HG03108 (cell line): Measurements from ENCODE around the gene PIK3R5.
"Not testable (repeated sequence)": the region's sequence is repeated elsewhere in the genome, so short reads cannot be mapped to it uniquely, and the experiment has no call there.

Experiments
- ATAC-seq: cut with Tn5 transposase; IDR thresholded peaks from one replicate; pipeline ENCODE4 v1.9.1; 2021; ENCODE audit warnings: moderate library complexity; ENCODE audit not compliant: unreplicated experiment

The PIK3R5 gene

DNA sequence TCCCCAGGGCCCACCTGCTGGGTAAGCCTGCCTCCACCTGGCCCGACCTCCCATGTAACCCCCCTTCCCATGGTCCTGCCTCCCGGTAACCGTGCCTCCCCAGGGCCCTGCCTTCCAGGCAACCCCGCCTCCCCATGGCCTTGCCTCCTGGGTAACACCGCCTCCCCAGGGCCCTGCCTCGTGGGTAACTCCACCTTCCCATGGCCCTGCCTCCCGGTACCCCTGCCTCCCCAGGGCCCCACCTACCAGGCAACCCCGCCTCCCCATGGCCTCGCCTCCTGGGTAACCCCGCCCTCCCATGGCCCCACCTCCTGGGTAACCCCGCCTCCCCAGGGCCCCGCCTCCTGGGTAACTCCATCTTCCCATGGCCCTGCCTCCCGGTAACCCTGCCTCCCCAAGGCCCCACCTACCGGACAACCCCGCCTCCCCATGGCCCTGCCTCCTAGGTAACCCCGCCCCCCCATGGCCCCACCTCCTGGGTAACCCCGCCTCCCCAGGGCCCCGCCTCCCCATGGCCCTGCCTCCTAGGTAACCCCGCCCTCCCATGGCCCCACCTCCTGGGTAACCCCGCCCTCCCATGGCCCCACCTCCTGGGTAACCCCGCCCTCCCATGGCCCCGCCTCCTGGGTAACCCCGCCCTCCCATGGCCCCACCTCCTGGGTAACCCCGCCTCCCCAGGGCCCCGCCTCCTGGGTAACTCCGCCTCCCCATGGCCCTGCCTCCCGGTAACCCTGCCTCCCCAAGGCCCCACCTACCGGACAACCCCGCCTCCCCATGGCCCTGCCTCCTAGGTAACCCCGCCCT, 80.1 kb downstream of the PIK3R5 start:
- not testable (repeated sequence) for ATAC-seq

DNA sequence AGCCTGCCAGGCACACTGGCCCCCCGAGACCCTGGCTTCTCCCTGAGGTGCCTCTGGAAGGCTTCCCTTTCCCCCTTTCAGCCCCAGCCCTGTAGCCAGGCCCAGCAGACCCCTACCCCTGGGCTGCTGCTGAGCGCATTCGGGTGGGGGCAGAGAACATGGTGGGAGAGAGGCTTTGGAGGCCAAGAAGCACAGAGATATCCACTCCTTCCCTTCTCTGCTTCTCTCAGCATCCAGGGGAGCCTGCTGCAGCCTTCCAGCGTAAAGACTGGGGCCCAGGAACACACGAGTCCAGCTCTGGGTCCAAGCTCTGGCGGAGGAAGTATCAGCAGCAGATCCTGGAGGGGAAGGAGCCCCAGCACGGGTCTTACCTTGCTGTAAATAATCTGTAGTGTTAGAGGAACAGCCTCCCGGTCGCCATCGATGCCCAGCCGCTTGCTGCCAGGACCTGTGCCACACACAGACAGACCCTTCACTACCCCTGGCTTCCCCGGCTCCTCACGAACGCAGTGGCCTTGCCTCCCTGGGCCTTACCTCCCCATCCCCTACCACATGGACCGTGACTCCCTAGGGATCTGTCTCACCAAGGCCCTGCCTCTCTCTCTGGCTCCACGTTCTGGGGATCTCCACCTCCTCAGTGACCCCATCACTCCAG, 81.0 kb downstream of the PIK3R5 start:
- ATAC-seq, result no peak

DNA sequence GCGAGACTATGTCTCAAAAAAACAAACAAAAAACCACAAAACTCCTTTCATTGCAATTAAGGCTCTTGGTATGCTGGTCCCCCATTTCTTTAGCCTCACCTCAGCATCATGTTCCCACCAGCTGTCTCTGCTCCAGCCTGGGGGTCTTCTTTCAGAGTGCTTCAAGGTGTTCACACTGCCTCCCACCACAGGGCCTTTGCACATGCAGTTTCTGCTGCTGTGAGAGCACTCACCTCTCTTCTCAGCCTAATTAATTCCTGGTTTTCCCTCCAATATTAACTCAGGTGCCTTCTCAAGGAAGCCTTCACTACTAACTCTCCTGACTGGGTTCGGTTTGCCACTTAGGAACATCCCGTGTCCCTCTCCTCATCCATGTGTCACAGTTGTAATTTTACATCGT, 82.2 kb downstream of the PIK3R5 start:
- ATAC-seq, result no peak

DNA sequence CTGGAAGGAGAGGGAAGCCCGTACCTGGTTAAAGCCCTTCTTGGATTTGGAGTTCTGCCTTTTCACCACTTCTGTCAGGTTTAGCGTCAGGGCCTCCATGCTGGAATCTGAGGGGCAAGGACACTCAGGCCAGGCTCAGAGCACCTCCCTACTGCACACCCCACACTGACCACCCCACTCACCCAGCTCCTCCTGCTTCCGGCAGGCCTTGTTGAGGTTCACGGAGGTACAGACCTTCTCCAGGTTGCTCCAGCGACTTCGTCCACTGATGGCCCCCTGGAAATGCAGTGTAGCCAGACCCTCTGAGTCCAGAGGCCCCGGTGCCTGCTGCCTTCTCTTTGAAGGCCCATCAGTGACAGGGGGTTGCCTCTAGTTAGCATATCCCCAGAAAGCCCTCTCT, 83.9 kb downstream of the PIK3R5 start:
- ATAC-seq, result no peak

DNA sequence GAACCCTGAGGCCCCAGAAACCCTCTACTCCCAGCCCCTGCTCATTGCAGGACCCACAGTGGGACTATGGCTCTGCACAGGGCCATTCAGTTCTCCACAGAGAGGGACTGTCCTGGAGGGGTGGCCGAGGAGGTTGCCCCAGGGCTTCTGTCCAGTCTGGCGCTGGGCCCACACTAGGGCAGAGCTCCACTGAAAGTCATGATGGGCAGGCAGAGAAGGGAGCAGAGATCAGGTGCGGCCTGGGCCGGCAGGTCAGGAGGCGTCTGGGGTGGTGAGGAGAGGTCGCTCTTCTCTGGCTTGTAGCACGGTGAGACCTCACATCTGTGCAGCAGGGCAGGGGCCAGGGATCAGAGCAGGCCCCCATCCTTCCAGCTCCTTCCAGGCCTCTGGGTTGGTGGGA, 85.0 kb downstream of the PIK3R5 start:
- ATAC-seq, result no peak

DNA sequence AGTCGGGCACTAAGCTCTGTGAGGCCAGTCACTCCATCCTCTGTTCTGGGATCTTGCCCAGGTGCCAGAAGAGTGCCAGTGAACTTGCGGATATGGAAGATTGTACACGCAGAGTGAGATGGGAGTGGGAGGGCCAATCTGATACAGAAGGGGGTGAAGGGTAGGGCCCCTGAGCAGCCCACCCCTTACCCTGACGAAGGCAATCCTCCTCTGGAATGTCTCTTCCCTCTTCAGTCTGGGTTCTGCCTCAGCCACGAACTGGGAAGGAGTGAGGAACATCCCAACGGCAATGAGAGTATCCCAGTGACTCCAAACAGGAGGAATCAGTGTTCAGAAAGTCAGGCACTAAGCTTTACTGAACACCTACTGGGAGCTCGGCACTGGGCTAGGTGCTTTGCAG, 86.1 kb downstream of the PIK3R5 start:
- no peak for ATAC-seq

DNA sequence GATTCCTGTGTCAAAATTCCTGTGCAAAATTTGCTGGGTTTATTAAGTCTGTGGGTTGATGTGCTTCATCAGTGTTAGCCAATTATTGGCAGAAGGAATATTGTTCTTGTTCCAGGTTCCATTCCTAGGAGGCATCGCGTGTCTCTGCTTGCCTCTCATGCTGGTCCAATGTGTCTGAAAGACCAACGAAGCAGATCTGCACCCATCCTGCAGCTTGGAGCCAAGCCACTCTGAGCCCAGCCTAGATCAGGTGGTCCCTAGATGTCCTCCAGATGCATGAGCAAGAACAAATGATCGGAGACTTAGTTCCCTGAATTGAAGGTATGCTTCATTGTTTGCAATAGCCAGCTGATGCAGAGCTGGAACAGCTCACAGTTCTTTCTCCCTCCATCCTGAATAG, 87.5 kb downstream of the PIK3R5 start:
- ATAC-seq, result no peak

DNA sequence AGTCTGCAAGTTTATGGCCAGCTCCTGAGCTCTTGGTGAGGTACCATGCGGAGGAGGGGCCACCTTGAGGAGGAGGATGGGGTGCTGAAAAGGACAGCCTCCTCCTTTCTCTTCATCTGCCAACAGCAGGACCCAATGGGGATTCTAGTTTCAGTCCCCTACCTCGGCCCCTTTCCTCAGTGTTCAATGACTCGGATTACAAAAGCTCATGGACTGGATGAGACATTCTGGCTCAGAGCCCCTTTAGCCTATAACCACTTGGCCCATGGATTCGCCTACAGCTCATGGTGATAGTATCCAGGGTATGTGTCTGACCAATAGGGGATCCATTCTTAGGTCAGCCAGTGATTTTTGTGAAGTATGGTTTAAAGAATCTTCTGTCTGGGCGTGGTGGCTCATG, 89.5 kb downstream of the PIK3R5 start:
- ATAC-seq, result no peak

DNA sequence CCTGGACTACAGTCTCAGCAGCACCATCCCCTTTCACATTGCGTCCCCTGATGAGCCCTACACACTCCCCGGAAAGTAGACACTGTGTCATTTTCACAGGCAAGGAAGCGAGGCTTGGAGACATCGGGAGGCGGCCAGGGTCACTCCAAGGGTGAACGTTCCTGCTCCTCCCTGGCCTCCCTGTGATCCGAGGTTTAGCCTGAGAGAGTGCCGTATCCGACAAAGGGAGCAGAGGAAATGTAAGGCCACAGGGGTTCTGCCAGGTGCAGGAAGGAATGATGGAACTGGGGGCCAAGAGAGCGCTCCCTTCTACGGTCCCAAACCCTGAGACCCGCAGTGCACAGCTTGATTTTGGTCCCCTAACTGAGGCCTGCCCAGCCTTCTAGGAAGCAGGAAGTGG, 90.1 kb downstream of the PIK3R5 start:
- ATAC-seq, result no peak

DNA sequence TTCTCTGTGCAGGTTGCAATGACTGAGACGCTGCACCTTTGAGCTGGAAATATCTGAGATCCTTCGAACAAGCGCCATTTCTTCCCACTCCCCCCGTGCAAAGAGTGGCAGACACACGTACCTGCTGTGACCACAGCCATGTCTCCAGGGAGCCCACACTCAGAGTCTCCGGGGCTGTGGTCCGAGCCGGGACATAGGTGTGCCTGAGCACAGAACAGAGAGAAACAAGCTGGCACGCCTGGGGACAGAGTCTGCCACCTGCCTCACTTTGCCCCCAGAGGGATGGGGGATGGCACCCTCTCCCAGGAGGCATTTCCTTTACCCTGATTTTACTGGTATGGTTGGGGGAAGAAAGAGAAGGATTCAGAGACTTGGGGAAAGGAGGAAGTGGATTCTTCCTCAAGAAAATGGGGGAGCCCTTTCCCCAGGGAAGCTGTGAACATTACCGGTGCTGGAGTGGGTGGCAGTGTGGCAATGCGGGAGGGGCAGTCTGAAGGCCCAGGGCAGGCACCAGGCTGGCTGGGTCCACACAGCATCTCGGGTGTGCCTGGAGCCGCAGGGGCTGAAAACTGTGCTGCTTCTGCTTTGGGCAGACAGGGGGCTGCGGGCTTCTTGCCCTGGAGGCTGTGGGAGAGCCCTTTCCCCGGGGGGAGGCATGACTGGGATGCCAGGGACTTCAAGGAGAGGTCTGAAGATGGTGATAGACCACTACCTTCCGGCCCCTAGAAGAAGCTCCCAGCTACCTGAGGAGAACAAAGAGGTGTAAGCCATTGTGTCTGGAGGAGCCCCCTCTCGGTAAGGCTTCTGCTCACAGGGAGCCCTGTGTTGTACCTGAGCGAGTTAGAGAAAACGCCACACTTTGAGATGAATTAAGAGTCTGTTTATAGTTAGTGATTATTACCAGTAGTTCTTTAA, 91.4 kb downstream of the PIK3R5 start:
- no peak for ATAC-seq

DNA sequence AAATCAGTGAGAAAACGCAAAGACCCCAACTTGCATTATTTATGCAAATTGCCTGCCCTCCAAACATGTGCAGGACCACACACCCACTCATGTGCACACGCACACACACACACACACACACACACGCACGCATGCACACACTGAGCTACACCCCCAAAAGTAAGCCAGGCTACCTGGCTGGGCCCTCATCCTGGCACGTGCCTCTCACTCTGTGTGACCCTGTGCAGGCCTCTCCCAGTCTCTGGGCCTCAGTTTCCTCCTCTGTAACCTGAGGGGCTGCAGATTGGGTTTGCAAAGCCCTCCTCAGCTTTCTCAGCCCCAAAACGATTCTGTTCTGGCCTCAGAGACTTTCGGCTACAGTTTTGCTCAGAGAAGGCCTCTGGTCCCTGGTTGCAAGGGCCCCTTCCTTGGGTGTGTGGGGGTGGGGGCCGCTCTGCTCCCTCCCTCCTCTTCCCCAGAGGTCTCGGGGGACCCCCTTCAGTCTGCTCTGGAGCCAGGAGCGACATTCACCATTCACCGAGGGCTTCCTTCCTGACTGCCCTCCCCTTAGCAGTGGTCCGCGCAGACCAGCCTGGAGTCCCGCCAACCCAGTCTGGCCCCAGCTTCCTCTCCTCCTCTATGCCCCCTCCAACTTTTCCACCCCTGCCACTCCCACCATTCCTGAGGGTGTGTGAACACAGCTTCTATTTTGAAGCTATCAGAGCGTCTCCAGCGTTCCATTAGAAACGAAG, 92.6 kb downstream of the PIK3R5 start:
- no peak for ATAC-seq

DNA sequence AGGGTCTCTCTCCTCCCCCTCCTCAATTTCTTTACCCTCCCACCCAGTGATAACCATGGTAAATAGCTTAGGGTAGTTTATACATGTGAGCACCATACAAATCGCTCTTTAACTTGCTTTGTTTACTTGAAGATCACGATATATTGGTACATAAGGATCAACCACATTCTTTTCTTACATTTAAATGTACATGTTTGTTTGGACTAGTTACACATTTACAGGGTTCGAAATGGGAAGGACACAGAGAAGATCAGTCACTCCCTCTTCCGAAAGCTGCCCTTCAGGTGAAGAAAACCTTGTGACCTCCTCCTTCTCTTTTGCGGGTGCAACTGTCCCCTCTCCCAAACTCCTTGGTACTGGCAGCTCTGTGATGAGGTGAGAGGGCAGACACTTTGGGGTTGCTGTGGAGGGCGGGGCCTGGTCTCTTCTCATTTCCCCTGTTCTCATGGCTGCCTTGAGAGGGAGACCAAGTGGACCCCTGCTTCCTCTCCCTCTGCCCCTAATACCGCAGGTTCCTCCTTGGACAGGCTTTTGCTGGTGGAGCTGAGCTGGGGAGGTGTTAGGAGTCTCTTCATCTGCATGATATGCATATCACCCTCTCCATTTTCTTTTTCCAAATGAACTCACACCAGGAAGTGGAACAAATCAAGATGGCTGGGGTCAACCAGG, 93.3 kb downstream of the PIK3R5 start:
- no peak for ATAC-seq

DNA sequence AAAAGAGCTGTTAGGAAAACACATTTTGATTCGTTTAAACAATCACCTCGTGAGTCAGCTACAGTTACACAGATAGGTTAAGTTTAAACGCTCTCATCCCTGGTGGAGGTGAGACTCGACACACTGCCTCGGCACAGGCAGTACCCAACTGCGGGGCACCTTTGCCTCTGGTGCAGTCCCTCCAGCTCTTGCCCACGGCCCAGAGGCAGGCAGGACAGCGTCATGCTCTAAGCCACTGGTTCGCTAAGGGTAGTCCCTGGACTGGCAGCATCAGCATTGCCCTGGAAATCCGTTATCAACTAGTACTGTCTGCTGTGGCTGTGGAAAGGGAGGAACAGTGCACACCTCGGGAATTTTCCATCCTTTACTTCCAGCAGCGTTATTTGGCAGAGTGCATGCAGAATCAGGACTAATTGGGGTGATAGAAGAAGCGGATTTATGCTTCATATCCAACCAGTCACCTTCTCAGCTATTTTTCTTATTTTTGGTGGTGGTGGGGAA, 94.4 kb downstream of the PIK3R5 start:
- no peak for ATAC-seq

DNA sequence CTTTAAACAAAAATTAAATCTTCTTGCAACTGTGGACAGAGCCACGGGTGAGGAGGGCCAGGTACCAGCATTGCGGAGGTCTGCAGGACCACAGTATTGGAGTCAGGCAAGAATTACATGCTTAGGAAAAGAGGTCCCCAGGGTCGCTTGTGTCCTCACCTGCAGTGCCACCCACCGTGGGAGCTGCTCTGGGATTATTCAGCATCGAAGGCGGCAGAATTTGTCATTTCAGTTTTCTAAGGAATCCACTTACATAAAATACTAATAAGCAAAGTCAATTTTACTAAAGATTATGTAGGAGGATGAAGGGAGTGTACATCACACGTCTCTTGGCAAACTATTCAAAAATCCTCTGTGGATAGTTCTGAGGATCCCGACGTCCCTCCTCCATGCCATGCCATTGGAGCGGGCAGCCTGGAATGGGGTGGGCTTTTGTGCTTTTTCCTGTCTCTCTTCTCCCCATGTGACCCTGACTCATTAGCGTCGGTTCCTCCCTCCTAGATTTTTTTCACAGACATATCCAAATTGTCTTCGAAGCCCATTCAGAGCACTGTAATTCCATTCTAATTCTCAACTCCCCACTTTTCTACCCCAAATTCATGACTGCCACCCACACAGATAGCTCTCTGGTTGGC, 95.0 kb downstream of the PIK3R5 start:
- ATAC-seq, result no peak

DNA sequence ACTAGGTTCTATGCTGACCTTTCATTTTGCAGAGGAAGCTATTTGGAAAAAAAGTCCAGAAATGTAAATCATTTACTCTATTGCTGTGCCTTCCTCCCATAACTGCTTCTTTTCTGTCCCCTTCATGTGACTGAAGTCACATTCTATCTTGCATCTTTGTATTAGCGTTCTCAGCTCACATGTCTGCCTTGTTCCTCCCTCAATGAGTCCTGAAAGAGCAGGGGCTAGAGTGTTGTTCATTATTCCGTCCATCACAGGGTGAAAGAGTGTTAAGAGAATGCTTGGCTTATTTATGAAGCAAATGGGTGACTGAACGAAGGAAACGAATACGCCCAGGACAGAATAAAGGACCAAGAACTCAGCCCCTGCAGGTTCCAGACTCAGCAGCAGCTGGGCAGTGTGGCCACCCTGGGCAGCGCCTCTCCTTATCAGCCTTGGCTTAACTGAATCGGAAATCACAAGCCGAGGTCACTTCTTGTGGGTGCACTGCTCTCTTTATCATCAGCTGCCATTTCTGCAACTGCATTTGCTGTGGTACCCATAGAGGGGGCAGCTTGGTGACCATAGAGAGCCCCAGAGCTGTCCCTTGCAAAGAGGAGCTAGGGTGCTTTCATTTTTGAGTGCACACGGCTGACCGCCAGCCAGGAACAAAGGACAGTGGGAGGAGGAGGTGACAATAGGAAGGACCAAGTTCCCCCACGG, 96.2 kb downstream of the PIK3R5 start:
- ATAC-seq, result no peak

DNA sequence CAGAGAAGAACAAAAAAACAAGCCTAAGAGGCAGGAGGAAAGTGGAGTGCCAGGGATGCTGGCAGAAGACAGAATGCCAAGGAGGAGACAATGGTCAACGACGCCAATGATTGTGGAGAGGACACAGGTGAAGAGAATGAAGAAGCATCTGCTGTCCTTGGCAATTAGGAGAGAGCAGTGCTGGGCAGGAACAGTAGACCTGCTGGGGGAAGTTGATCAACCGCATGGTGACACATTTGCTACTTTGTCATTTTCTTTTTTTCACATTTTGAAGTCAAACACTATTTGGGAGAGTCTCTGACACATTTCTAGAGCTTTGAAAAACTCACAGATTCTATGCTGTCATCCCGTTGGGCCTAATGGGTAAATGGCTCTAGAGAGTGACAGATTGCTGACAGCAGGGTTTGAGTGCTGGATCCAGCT, 97.0 kb downstream of the PIK3R5 start:
- peak; percentile 54 for ATAC-seq

DNA sequence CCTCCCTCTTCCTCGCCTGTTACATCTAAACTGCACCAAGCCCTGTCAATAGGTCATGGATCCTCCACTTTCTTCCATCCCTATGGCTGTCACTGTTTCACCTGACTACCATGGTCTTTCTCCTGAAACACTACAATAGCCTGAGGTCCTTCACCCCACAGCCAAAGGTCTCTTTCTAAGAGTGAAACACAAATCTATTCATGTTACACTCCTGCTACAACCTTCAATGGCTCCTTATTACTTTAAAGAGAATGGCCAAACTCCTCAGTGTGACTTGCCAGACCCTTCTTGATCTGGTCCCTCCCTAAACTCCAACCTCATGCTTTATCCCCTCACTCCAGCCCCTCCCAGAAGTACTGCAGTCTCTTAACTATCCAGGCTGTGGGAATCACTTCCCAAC, 97.4 kb downstream of the PIK3R5 start:
- ATAC-seq, result no peak

DNA sequence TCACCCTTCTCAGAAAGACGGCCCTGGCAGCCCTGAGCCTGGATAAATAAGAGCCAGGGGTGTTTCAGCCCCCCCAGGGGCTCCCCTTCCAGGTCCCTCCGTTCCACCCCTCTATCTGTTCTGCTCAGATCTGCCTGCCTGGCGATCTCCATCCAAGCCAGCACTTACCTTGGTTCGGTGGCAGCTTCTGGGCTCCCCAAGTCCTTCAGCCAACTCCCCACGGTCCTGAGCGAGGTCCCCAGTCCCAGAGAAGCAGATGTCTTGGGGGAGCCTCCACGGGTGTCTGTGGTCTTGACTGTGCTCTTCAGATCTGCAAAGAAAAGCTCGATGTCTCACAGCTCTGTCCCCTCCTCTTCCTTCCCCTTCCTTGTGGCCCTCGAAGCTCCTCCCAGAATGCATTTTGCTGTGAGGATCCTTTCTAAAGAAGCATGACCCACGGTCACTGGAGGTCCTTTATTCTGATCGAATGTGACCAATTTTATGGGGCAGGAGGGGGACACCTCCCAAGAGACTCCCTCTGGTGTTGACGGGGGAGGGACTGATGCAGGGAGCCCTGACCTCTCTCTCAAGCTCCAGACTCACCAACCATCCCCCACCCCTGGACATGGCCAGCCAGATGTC, 98.0 kb downstream of the PIK3R5 start, which contains the start of gene PIK3R6:
PIK3R6 (minus strand) TSS at position 314 of the 621 bp plus-strand sequence. CDS start 17,880 bp downstream, outside the sequence.
- ATAC-seq, result peak; percentile 40
